Measurements from ENCODE around the gene FILIP1L. TPM values are rescaled to one million over a fixed set of nuclear protein-coding genes. Genes with fewer than 3 reads are reported as not detected.

Gene FILIP1L
- total and polyA plus RNA-seq, 8 donors, result 10.6 to 98.4 (median 57.0) TPM

GRCh38 chr3:100111728-100112127 lies 2.6 kb downstream of the FILIP1L start:
- Histone ChIP-seq H3K9me3 (no peaks in the 10 kb centered on the region), H3K4me3 (no peak overlapping the region), H3K27ac (no peak overlapping the region), H3K36me3 (no peaks in the 10 kb centered on the region), H3K27me3 (no peaks in the 10 kb centered on the region), H3K4me1 (peaks cover 4 to 14% (median 8%) of the 10 kb centered on the region in 4 donors)
- TF ChIP-seq CTCF (IDR thresholded peaks at IDR 0.05) (no peak), EP300 (IDR thresholded peaks at IDR 0.05) (no peak)
- DNase-seq, result no peak
- intact Hi-C loops (cut with DNase I; ENCODE audit: low total_unique reads), result no loop called here
- 85 to 93% (median 90%) methylated on average over 1 of the region's 1 CpG for WGBS, 5 donors

- no peaks in the 10 kb centered on the region for H3K27me3 ChIP-seq
- intact Hi-C loops (cut with DNase I; ENCODE audit: low total_unique reads), result no loop called here
- no peak overlapping the region for H3K27ac ChIP-seq
- TF ChIP-seq POLR2A (IDR thresholded peaks at IDR 0.05) (no peak), CTCF (IDR thresholded peaks at IDR 0.05) (no peak), POLR2AphosphoS5 (IDR thresholded peaks at IDR 0.05) (no peak), EP300 (IDR thresholded peaks at IDR 0.05) (no peak)
- DNase-seq, result no peak
- no peaks in the 10 kb centered on the region for H3K9me3 ChIP-seq
- no peak overlapping the region for H3K4me3 ChIP-seq
- WGBS, 5 donors, result 78 to 92% (median 83%) methylated on average over 1 of the region's 1 CpG
- peaks cover 7 to 30% (median 16%) of the 10 kb centered on the region in 4 donors for H3K4me1 ChIP-seq
- no peaks in the 10 kb centered on the region for H3K36me3 ChIP-seq
These were observed 4.1 kb downstream of the FILIP1L start for GRCh38 chr3:100110162-100110561.

GRCh38 chr3:100108464-100109079 lies 5.7 kb downstream of the FILIP1L start:
- no peaks in the 10 kb centered on the region for H3K27me3 ChIP-seq
- H3K36me3 ChIP-seq, result no peaks in the 10 kb centered on the region
- peaks cover 19 to 46% (median 31%) of the 10 kb centered on the region in 4 donors for H3K4me1 ChIP-seq
- H3K9me3 ChIP-seq, result no peaks in the 10 kb centered on the region
- no peak for TF ChIP-seq EP300 (IDR thresholded peaks at IDR 0.05)
- no peak for TF ChIP-seq CTCF (IDR thresholded peaks at IDR 0.05)
- no peak for TF ChIP-seq POLR2AphosphoS5 (IDR thresholded peaks at IDR 0.05)
- no peak for TF ChIP-seq POLR2A (IDR thresholded peaks at IDR 0.05)
- intact Hi-C loops (cut with DNase I; ENCODE audit: low total_unique reads), result no loop called here
- no peak for DNase-seq
- WGBS, 5 donors, result 82 to 88% (median 85%) methylated on average over 7 of the region's 7 CpGs
- H3K27ac ChIP-seq, result no peak overlapping the region
- no peak overlapping the region for H3K4me3 ChIP-seq

GRCh38 chr3:100107221-100107814 lies 7.0 kb downstream of the FILIP1L start:
- Histone ChIP-seq H3K27me3 (no peaks in the 10 kb centered on the region), H3K4me1 (peaks cover 19 to 58% (median 34%) of the 10 kb centered on the region in 4 donors), H3K27ac (no peak overlapping the region), H3K36me3 (no peaks in the 10 kb centered on the region), H3K4me3 (no peak overlapping the region), H3K9me3 (no peaks in the 10 kb centered on the region)
- no peak for DNase-seq
- intact Hi-C loops (cut with DNase I; ENCODE audit: low total_unique reads), result no loop called here
- TF ChIP-seq CTCF (IDR thresholded peaks at IDR 0.05) (no peak), EP300 (IDR thresholded peaks at IDR 0.05) (no peak), POLR2A (IDR thresholded peaks at IDR 0.05) (no peak), POLR2AphosphoS5 (IDR thresholded peaks at IDR 0.05) (no peak)
- WGBS, 5 donors, result 37 to 54% (median 42%) methylated on average over 4 of the region's 4 CpGs

All from stomach (tissue), 9 donors.